ENCODE measurements around the gene PRAMEF8. TPM values are rescaled to one million over a fixed set of nuclear protein-coding genes. Genes with fewer than 3 reads are reported as not detected.
A peak's percentile ranks its signal among the peaks of the same experiment; 100 is the strongest.
"Not testable (repeated sequence)": the region's sequence is repeated elsewhere in the genome, so short reads cannot be mapped to it uniquely, and the experiment has no call there.

PRAMEF8 gene
- total RNA-seq, 4 donors from 2014 or later = not detected

GRCh38 chr1:13277016-13277415, 7.9 kb downstream of the PRAMEF8 start:
- in situ Hi-C loops (cut with MboI; ENCODE audit: low pct_ligation_motif_present in 1 of 4, low pct_unique_long_range_greater_than_20kb in 1 of 4, low sequenced_read_pairs in 3 of 4) = not testable (repeated sequence)
- 65% methylated on average over 5 of the region's 6 CpGs; no CpG with 5 or more reads in 1 of the 2 donors for WGBS, 2 donors (ENCODE audit: low coverage in 1 of 2)

GRCh38 chr1:13265124-13265523, 19.8 kb downstream of the PRAMEF8 start:
- H3K4me1 ChIP-seq; H3K36me3 ChIP-seq; H3K9me3 ChIP-seq; H3K27me3 ChIP-seq; intact Hi-C loops (cut with DNase I; ENCODE audit: low total_unique reads); H3K4me3 ChIP-seq; in situ Hi-C loops (cut with MboI; ENCODE audit: low pct_ligation_motif_present in 1 of 4, low pct_unique_long_range_greater_than_20kb in 1 of 4, low sequenced_read_pairs in 3 of 4); H3K27ac ChIP-seq; DNase-seq: not testable (repeated sequence)
- 20% methylated on average over 1 of the region's 3 CpGs; no CpG with 5 or more reads in 1 of the 2 donors for WGBS, 2 donors (ENCODE audit: low coverage in 1 of 2)

More at GRCh38 chr1:13277016-13277415, 7.9 kb downstream of the PRAMEF8 start:
- DNase-seq; H3K27ac ChIP-seq; H3K36me3 ChIP-seq; H3K27me3 ChIP-seq; H3K4me1 ChIP-seq; H3K4me3 ChIP-seq; H3K9me3 ChIP-seq; intact Hi-C loops (cut with DNase I; ENCODE audit: low total_unique reads): not testable (repeated sequence)
- peak in 1 of 5 experiments; percentile 14 for TF ChIP-seq CTCF (IDR thresholded peaks at IDR 0.05)

GRCh38 chr1:13253898-13254297, 31.0 kb downstream of the PRAMEF8 start, which contains the start of gene PRAMEF5:
Gene PRAMEF5, plus strand, starts transcription at chr1:13254198. Its CDS starts 5,071 bp downstream, at chr1:13259269.
- H3K4me3 ChIP-seq; H3K4me1 ChIP-seq; in situ Hi-C loops (cut with MboI; ENCODE audit: low pct_ligation_motif_present in 1 of 4, low pct_unique_long_range_greater_than_20kb in 1 of 4, low sequenced_read_pairs in 3 of 4); H3K9me3 ChIP-seq; H3K27ac ChIP-seq; intact Hi-C loops (cut with DNase I; ENCODE audit: low total_unique reads); H3K36me3 ChIP-seq; DNase-seq; H3K27me3 ChIP-seq: not testable (repeated sequence)
- 100% methylated on average over 1 to 2 of the region's 5 CpGs for WGBS, 2 donors (ENCODE audit: low coverage in 1 of 2)

DNA sequence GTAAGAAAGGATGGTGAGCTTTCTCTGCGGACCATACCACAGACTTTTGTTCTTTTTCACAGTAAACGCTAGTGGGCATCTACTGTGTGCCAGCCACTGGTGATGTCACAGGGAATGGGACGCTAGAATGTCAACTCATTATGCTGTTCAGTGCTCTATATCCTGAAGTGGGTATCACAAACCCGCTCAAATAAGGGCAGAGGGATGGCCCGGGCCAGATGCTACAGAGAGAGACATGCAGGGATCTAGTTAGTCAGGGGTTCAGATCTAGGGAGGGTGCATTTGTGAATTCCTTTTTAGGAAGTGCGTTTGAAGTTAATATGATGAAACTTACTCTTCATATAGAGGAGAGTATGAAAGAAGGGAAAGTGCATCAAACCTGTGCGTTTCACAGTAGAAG, 37.8 kb downstream of the PRAMEF8 start:
- H3K4me1 ChIP-seq; H3K27me3 ChIP-seq; intact Hi-C loops (cut with DNase I; ENCODE audit: low total_unique reads); H3K36me3 ChIP-seq; H3K9me3 ChIP-seq; H3K4me3 ChIP-seq; DNase-seq; H3K27ac ChIP-seq: not testable (repeated sequence)
- 55 to 80% methylated on average over 5 to 7 of the region's 7 CpGs for WGBS, 2 donors (ENCODE audit: low coverage in 1 of 2)
- in situ Hi-C loops (cut with MboI; ENCODE audit: low pct_ligation_motif_present in 1 of 4, low pct_unique_long_range_greater_than_20kb in 1 of 4, low sequenced_read_pairs in 3 of 4) = loop anchor here in 1 of 4 donors (25.0 kb wide), 1 partner anchor 985 kb away; no protein-coding TSS in a partner anchor

- H3K27ac ChIP-seq; H3K4me1 ChIP-seq; H3K27me3 ChIP-seq; H3K9me3 ChIP-seq; intact Hi-C loops (cut with DNase I; ENCODE audit: low total_unique reads); H3K4me3 ChIP-seq; DNase-seq; H3K36me3 ChIP-seq: not testable (repeated sequence)
- in situ Hi-C loops (cut with MboI; ENCODE audit: low pct_ligation_motif_present in 1 of 4, low pct_unique_long_range_greater_than_20kb in 1 of 4, low sequenced_read_pairs in 3 of 4) = loop anchor here in 1 of 4 donors (25.0 kb wide), 1 partner anchor 984 kb away; no protein-coding TSS in a partner anchor
- 80% methylated on average over 2 of the region's 2 CpGs; no CpG with 5 or more reads in 1 of the 2 donors for WGBS, 2 donors (ENCODE audit: low coverage in 1 of 2)
These were observed 38.4 kb downstream of the PRAMEF8 start for GRCh38 chr1:13246554-13246871.

GRCh38 chr1:13245841-13246553, 38.9 kb downstream of the PRAMEF8 start:
- H3K27me3 ChIP-seq; H3K36me3 ChIP-seq; intact Hi-C loops (cut with DNase I; ENCODE audit: low total_unique reads); H3K4me1 ChIP-seq; H3K4me3 ChIP-seq; H3K27ac ChIP-seq; DNase-seq; H3K9me3 ChIP-seq: not testable (repeated sequence)
- in situ Hi-C loops (cut with MboI; ENCODE audit: low pct_ligation_motif_present in 1 of 4, low pct_unique_long_range_greater_than_20kb in 1 of 4, low sequenced_read_pairs in 3 of 4) = loop anchor here in 1 of 4 donors (25.0 kb wide), 1 partner anchor 984 kb away; no protein-coding TSS in a partner anchor
- 72 to 80% methylated on average over 1 to 5 of the region's 5 CpGs for WGBS, 2 donors (ENCODE audit: low coverage in 1 of 2)

DNA sequence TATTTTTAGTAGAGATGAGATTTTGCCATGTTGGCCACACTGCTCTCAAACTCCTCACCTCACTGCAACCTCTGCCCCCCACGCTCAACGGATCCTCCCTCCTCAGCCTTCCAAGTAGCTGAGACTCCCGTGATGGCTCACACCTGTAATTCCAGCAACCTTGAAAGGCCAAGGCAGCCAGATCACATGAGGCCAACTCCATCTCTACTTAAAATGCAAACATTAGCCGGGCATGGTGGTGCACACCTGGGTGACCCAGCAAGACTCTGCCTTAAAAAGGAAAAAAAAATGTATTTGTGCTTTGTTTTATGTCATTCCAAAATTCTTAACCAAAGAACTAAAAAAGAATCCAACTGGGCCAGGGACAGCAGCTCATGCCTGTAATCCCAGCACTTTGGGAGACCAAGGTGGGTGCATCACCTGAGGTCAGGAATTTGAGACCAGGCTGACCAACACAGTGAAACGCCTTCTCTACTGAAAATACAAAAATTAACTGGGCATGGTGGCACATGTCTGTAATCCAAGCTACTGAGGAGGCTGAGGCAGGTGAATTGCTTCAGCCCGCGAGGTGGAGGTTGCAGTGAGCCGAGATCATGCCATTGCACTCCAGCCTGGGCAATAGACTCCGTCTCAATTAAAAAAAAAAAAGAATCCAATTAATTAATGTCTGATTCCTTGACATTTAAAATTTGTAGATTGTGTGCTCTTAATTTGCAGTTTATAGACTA, 41.2 kb downstream of the PRAMEF8 start:
- H3K4me3 ChIP-seq; H3K4me1 ChIP-seq; DNase-seq; H3K9me3 ChIP-seq; H3K27ac ChIP-seq; H3K36me3 ChIP-seq; H3K27me3 ChIP-seq; intact Hi-C loops (cut with DNase I; ENCODE audit: low total_unique reads): not testable (repeated sequence)
- in situ Hi-C loops (cut with MboI; ENCODE audit: low pct_ligation_motif_present in 1 of 4, low pct_unique_long_range_greater_than_20kb in 1 of 4, low sequenced_read_pairs in 3 of 4) = loop anchor here in 1 of 4 donors (25.0 kb wide), 1 partner anchor 981 kb away; no protein-coding TSS in a partner anchor
- 70 to 84% methylated on average over 8 to 9 of the region's 9 CpGs for WGBS, 2 donors (ENCODE audit: low coverage in 1 of 2)

DNA sequence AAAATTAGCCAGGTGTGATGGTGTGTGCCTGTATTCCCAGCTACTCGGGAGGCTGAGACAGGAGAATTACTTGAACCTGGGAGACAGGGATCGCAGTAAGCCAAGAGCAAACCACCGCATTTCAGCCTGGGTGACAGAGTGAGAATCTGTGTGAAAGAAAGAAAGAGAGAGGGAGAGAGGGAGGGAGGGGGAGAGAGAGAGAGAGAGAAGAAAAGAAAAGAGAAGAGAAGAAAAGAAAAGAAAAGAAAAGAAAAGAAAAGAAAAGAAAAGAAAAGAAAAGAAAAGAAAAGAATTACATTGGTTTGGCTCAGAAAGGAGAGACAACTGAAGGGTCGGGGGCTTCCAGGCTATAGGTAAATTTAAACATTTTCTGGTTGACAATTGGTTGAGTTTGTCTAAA, 45.3 kb downstream of the PRAMEF8 start:
- H3K36me3 ChIP-seq; DNase-seq; H3K4me1 ChIP-seq; intact Hi-C loops (cut with DNase I; ENCODE audit: low total_unique reads); H3K4me3 ChIP-seq; H3K27me3 ChIP-seq; H3K27ac ChIP-seq; H3K9me3 ChIP-seq: not testable (repeated sequence)
- 80 to 87% methylated on average over 1 to 4 of the region's 4 CpGs for WGBS, 2 donors (ENCODE audit: low coverage in 1 of 2)
- in situ Hi-C loops (cut with MboI; ENCODE audit: low pct_ligation_motif_present in 1 of 4, low pct_unique_long_range_greater_than_20kb in 1 of 4, low sequenced_read_pairs in 3 of 4) = loop anchor here in 1 of 4 donors (25.0 kb wide), 1 partner anchor 977 kb away; no protein-coding TSS in a partner anchor

DNA sequence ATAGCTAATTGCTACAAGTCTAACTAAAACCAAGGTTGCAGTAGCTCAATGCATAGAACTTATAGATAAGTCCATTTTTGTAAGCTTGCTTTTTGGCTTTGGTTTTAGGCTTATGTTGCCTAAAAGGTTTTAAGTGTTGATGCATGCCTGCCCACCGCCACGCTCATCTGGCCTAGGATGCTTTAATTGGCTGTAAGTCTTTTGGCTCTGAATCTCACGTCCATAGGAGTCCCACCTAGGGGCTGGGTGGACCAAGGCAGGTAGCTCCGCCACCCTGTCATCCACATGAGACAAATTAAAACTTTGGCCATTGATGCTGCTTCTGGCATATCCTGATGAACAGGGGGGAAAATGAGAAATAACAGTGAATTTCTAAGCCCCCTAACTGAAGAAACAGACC, 47.4 kb downstream of the PRAMEF8 start:
- 66% methylated on average over 4 of the region's 4 CpGs; no CpG with 5 or more reads in 1 of the 2 donors for whole genome bisulfite sequencing, 2 donors (ENCODE audit: low coverage in 1 of 2)

More for the DNA sequence above, 47.4 kb downstream of the PRAMEF8 start:
- H3K27me3 ChIP-seq; H3K36me3 ChIP-seq; DNase-seq; H3K27ac ChIP-seq; intact Hi-C loops (cut with DNase I; ENCODE audit: low total_unique reads); H3K9me3 ChIP-seq; H3K4me3 ChIP-seq; H3K4me1 ChIP-seq: not testable (repeated sequence)
- in situ Hi-C loops (cut with MboI; ENCODE audit: low pct_ligation_motif_present in 1 of 4, low pct_unique_long_range_greater_than_20kb in 1 of 4, low sequenced_read_pairs in 3 of 4) = loop anchor here in 1 of 4 donors (25.0 kb wide), 1 partner anchor 975 kb away; no protein-coding TSS in a partner anchor
